Neural progenitor cell (in vitro differentiated cells): ENCODE results near the gene HSBP1L1. TPM values are rescaled to one million over a fixed set of nuclear protein-coding genes. Genes with fewer than 3 reads are reported as not detected.

Source experiments
- DNase-seq: peaks from one replicate; pipeline ENCODE4 v3.0.0-alpha.2; 2016; ENCODE audit warnings: low spot score
- H2AFZ ChIP-seq: fragments of 200-600 bp; sonication (generic); replicated peaks from 2 replicates; pipeline ENCODE4 v1.6.1; 2016; ENCODE audit warnings: antibody characterized with exemption
- H3F3A ChIP-seq: fragments of 200-600 bp; sonication (generic); 2 replicates; pipeline ENCODE4 v1.6.1; 2016; ENCODE audit warnings: antibody characterized with exemption, low read depth
- H3K27ac ChIP-seq: fragments of 200-600 bp; sonication (generic); 2 replicates; pipeline ENCODE4 v1.5.1; 2016; ENCODE audit warnings: mild to moderate bottlenecking
- H3K27me3 ChIP-seq: fragments of 200-600 bp; sonication (generic); 2 replicates; pipeline ENCODE4 v1.6.1; 2016; ENCODE audit warnings: mild to moderate bottlenecking, moderate library complexity
- H3K36me3 ChIP-seq: fragments of 200-600 bp; sonication (generic); 2 replicates; pipeline ENCODE4 v1.5.1; 2016
- H3K4me1 ChIP-seq: fragments of 200-600 bp; sonication (generic); 2 replicates; pipeline ENCODE4 v1.6.1; 2016; ENCODE audit warnings: mixed run types
- H3K4me2 ChIP-seq: fragments of 200-600 bp; sonication (generic); 2 replicates; pipeline ENCODE4 v1.6.1; 2016
- H3K4me3 ChIP-seq: fragments of 200-600 bp; sonication (generic); 2 replicates; pipeline ENCODE4 v1.5.1; 2016
- H3K79me2 ChIP-seq: fragments of 200-600 bp; sonication (generic); 2 replicates; pipeline ENCODE4 v1.6.1; 2016; ENCODE audit warnings: low read depth
- H3K9ac ChIP-seq: fragments of 200-600 bp; sonication (generic); 2 replicates; pipeline ENCODE4 v1.6.1; 2016
- H3K9me3 ChIP-seq: fragments of 200-600 bp; sonication (generic); 2 replicates; pipeline ENCODE4 v1.5.1; 2016; ENCODE audit warnings: low read depth
- H4K20me1 ChIP-seq: fragments of 200-600 bp; sonication (generic); 2 replicates; pipeline ENCODE4 v1.6.1; 2016; ENCODE audit warnings: low read depth
- H3K27ac Mint-ChIP-seq: 3 replicates; pipeline ENCODE4 v1.8.0; 2021; ENCODE audit warnings: mixed read lengths
- H3K27me3 Mint-ChIP-seq: 2 replicates; pipeline ENCODE4 v1.8.0; 2022; ENCODE audit warnings: low read depth, mild to moderate bottlenecking, inconsistent platforms, moderate library complexity, mixed read lengths; ENCODE audit not compliant: insufficient read depth
- H3K36me3 Mint-ChIP-seq: 3 replicates; pipeline ENCODE4 v1.8.0; 2021; ENCODE audit warnings: mixed read lengths
- H3K4me1 Mint-ChIP-seq: 3 replicates; pipeline ENCODE4 v1.8.0; 2021; ENCODE audit warnings: mixed read lengths
- H3K4me3 Mint-ChIP-seq: 3 replicates; pipeline ENCODE4 v1.8.0; 2021; ENCODE audit warnings: mild to moderate bottlenecking, moderate library complexity, mixed read lengths
- H3K9me3 Mint-ChIP-seq: 3 replicates; pipeline ENCODE4 v1.8.0; 2020; ENCODE audit warnings: mixed read lengths
- EZH2 ChIP-seq: fragments of 200-600 bp; sonication (generic); IDR thresholded peaks from 2 replicates; pipeline ENCODE4 v1.6.1; 2017; ENCODE audit warnings: antibody characterized with exemption, mild to moderate bottlenecking, moderate library complexity
- EZH2phosphoT487 ChIP-seq: fragments of 200-600 bp; sonication (generic); IDR thresholded peaks from 2 replicates; pipeline ENCODE4 v1.6.1; 2017; ENCODE audit warnings: antibody characterized with exemption
- total RNA-seq: library from RNA; depleted of rRNA; stranded (reverse); fragments of >200 nt; gene quantifications from 2 replicates; pipeline ENCODE4 v1.2.3, GENCODE V29; 2015; ENCODE audit warnings: low replicate concordance
- TF ChIP-seq, protein P1 (sequence below): fragments of 200-600 bp; sonication (generic); IDR thresholded peaks from 2 replicates; pipeline ENCODE4 v1.5.1; 2017; ENCODE audit warnings: antibody characterized with exemption, mild to moderate bottlenecking

The HSBP1L1 gene
- total RNA-seq, 1 donor from 2014 or later, result not detected

DNA sequence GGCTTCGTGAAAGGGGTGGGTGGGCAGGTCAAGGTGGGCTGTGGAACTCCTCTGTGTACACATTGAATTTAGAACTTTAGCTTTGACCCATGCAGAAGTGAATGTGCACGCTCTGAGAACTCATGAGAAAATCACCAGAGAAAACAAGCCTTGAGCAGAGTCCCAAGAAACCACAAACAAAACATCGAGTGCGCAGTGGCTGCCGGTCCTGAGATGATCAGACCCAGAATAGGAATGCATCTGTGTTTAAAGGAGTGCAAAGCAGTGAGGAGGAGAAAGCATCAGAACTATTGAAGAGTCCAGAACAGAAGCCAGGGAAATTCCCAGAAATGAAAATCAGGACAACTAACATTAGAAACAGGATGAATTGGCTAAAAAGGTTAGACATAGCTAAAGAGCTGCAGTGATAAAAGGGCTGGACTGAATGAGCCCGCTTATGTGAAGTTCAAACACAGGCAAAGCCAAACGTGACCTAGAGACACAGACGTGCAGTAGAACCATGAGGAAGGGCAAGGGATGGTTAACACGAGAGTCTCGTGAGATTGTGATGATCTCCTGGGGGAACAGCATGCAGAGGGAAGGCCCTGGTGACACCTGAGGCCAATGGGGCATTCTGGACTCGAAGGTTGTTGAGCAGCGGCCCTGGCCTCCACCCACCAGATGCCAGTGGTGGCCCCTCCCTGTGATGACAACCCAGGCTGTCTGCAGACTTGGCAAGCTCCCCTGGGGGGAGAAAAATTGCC lies 40.3 kb downstream of the HSBP1L1 start:
- Histone ChIP-seq H2AFZ (no peak overlapping the region), H4K20me1 (no peaks in the 10 kb centered on the region), H3F3A (no peaks in the 10 kb centered on the region), H3K9me3 (peaks cover 15% of the 10 kb centered on the region), H3K27ac (no peak overlapping the region), H3K4me2 (no peak overlapping the region), H3K36me3 (no peaks in the 10 kb centered on the region), H3K79me2 (no peaks in the 10 kb centered on the region), H3K27me3 (no peaks in the 10 kb centered on the region), H3K4me3 (no peak overlapping the region), H3K4me1 (no peaks in the 10 kb centered on the region), H3K9ac (no peak overlapping the region)
- DNase-seq, result no peak
- TF ChIP-seq, protein P1, sequence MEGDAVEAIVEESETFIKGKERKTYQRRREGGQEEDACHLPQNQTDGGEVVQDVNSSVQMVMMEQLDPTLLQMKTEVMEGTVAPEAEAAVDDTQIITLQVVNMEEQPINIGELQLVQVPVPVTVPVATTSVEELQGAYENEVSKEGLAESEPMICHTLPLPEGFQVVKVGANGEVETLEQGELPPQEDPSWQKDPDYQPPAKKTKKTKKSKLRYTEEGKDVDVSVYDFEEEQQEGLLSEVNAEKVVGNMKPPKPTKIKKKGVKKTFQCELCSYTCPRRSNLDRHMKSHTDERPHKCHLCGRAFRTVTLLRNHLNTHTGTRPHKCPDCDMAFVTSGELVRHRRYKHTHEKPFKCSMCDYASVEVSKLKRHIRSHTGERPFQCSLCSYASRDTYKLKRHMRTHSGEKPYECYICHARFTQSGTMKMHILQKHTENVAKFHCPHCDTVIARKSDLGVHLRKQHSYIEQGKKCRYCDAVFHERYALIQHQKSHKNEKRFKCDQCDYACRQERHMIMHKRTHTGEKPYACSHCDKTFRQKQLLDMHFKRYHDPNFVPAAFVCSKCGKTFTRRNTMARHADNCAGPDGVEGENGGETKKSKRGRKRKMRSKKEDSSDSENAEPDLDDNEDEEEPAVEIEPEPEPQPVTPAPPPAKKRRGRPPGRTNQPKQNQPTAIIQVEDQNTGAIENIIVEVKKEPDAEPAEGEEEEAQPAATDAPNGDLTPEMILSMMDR, result no peak
- TF ChIP-seq EZH2 (no peak), EZH2phosphoT487 (no peak)
- H3K4me1 Mint-ChIP-seq, result no peaks in the 10 kb centered on the region
- H3K36me3 Mint-ChIP-seq, result peaks cover 9% of the 10 kb centered on the region
- H3K9me3 Mint-ChIP-seq, result peaks cover 33% of the 10 kb centered on the region
- H3K27ac Mint-ChIP-seq, result no peak overlapping the region
- no peak overlapping the region for H3K4me3 Mint-ChIP-seq
- peaks cover 5% of the 10 kb centered on the region for H3K27me3 Mint-ChIP-seq

DNA sequence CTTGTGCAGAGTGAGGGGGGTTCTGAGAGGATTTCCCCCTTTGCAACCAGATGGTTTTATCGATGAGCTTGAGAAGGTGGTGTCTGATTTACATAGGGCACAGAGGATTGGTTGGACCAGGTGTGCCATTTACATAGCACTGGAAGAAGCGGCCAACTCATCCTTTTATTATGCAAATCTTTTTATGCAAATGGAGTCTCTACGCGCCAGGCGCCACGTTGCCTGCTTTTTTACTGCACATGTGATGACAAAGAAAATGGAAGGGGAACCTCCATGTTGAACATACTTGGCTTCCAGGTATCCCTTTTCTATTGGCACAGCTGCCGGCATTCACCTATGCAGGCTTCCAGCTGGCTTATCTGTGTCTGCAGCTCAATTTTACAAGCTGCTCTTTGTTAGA lies 42.3 kb downstream of the HSBP1L1 start:
- Histone ChIP-seq H3K9ac (no peak overlapping the region), H3K4me2 (no peak overlapping the region), H3K79me2 (no peaks in the 10 kb centered on the region), H4K20me1 (no peaks in the 10 kb centered on the region), H2AFZ (no peak overlapping the region), H3K27me3 (no peaks in the 10 kb centered on the region), H3K4me1 (peaks cover 1% of the 10 kb centered on the region), H3F3A (no peaks in the 10 kb centered on the region), H3K4me3 (no peak overlapping the region), H3K9me3 (no peaks in the 10 kb centered on the region), H3K27ac (no peak overlapping the region), H3K36me3 (no peaks in the 10 kb centered on the region)
- no peak overlapping the region for H3K27ac Mint-ChIP-seq
- peaks cover 5% of the 10 kb centered on the region for H3K27me3 Mint-ChIP-seq
- H3K36me3 Mint-ChIP-seq, result peaks cover 9% of the 10 kb centered on the region
- no peak for TF ChIP-seq EZH2
- no peak for TF ChIP-seq EZH2phosphoT487
- TF ChIP-seq, protein P1, result no peak
- H3K4me3 Mint-ChIP-seq, result no peak overlapping the region
- no peaks in the 10 kb centered on the region for H3K4me1 Mint-ChIP-seq
- DNase-seq, result no peak
- peaks cover 33% of the 10 kb centered on the region for H3K9me3 Mint-ChIP-seq

DNA sequence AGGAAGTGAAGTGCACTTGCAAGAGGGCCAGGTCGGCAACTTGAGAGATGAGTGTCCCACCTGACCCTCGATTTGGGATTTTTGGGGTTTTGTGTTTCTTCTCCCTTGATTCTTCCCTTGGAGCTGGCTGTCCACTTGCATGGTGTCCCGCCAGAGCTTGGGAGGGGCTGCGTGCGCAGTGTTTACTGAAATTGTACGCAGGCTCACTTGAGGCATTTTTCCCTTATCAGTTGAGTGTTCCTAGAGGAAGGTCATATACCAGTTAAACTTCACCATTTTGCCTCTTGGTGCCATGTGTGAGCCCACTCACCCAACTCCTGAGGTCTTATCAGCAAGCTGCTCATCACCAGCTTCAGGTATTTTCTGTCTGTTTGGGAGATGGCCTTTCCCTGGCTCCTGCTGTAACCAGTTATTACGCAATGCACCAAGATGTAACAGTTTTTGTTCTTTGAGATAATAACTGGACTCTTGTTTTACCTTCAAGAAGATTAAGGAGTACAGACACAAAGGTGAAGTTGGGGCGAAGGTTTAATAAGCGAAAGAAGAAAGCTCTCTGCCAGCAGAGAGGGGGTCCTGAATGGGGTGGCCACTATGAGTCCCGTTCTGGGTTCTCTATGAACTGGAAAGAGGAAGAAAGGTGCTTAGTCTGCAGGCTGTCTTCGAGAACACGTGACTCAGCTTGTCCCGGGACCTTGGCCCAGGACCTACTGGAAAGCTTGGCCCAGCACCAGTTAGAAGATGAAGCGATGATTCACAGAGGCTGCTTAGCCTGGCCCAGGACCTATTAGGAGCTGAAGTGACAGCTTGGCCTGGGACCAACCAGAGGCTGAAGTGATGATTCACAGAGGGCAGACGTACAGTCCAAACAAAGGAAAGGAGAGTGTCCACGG lies 45.5 kb downstream of the HSBP1L1 start:
- H3K36me3 Mint-ChIP-seq, result peaks cover 12% of the 10 kb centered on the region
- Histone ChIP-seq H4K20me1 (no peaks in the 10 kb centered on the region), H3K4me3 (no peak overlapping the region), H3K9me3 (no peaks in the 10 kb centered on the region), H3K9ac (no peak overlapping the region), H3F3A (peaks cover 5% of the 10 kb centered on the region), H3K4me2 (no peak overlapping the region), H3K4me1 (peaks cover 7% of the 10 kb centered on the region), H3K27me3 (no peaks in the 10 kb centered on the region), H3K36me3 (no peaks in the 10 kb centered on the region), H3K79me2 (no peaks in the 10 kb centered on the region), H2AFZ (no peak overlapping the region), H3K27ac (no peak overlapping the region)
- H3K4me3 Mint-ChIP-seq, result no peak overlapping the region
- H3K4me1 Mint-ChIP-seq, result no peaks in the 10 kb centered on the region
- peaks cover 7% of the 10 kb centered on the region for H3K27me3 Mint-ChIP-seq
- TF ChIP-seq, protein P1, result no peak
- no peak for TF ChIP-seq EZH2phosphoT487
- TF ChIP-seq EZH2, result no peak
- H3K9me3 Mint-ChIP-seq, result peaks cover 47% of the 10 kb centered on the region
- H3K27ac Mint-ChIP-seq, result no peak overlapping the region
- no peak for DNase-seq
